ENCODE data around the gene CEBPA. TPM values are rescaled to one million over a fixed set of nuclear protein-coding genes. Genes with fewer than 3 reads are reported as not detected.

CEBPA gene
- total and polyA plus RNA-seq, 10 of the 15 experiments (the other 5 are each of a cell fraction or from before 2014, with no cell fraction given) = 0.04 to 0.36 (median 0.13) TPM; not detected in 4

DNA sequence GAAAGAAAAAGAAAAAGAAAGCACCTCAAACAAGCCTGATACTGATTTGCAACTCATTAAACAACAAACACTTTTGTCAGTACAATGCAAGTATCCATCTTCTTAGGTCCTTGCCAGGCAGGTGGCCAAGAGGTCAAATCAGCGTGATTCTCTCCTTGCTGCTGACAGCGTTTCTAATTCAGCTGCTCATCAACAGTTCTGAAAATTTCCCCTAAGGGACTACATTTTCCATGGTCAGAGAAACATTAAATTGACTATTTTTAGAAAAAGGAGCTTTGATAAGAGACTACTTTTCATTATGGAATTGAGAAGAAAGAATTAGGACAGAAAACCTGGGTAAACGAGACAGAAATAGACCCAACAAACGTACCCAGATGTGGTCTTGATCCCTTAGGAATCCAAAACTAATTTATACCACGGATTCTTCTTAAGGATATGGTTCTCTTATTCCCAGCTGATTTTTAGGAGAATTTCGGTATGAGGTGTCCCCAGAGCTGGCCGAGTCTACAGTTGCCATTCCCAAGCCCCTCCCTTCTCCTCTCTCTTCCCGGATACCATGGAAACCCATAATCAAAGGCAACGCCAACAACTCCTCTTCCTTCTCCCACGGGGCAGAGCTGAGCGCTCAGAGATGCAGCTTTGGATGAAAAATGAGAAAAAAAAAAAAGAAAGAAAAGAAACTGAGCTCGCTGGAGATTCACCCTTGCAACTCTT, 41.7 kb upstream of the CEBPA start:
- Histone ChIP-seq H3K4me1 (ENCODE audit: control insufficient read depth, insufficient read depth, low read length) (no peaks in the 10 kb centered on the region), H3K79me2 (ENCODE audit: control insufficient read depth, insufficient read depth, low read length) (no peaks in the 10 kb centered on the region), H3K27ac (ENCODE audit: control insufficient read depth, insufficient read depth) (no peak overlapping the region), H3K4me2 (ENCODE audit: control insufficient read depth, insufficient read depth) (no peak overlapping the region), H3K9ac (ENCODE audit: control insufficient read depth, insufficient read depth, low read length) (no peak overlapping the region), H3K4me3 (no peak overlapping the region), H2AFZ (ENCODE audit: control insufficient read depth, low read depth, low read length) (no peak overlapping the region), H3K36me3 (ENCODE audit: control insufficient read depth in 2 of 2, insufficient read depth in 2 of 2, low read length in 1 of 2) (no peaks in the 10 kb centered on the region), H3K27me3 (replicated peaks in 1 of 2; ENCODE audit: control insufficient read depth in 2 of 2, insufficient read depth in 2 of 2, low read length in 1 of 2) (no peaks in the 10 kb centered on the region), H3K9me3 (replicated peaks; ENCODE audit: control insufficient read depth, insufficient read depth, low read length) (no peaks in the 10 kb centered on the region), H4K20me1 (ENCODE audit: control insufficient read depth, insufficient read depth) (no peaks in the 10 kb centered on the region)
- ChIA-PET RAD21 (ENCODE audit: unreplicated experiment) (no interaction called here), CTCF (interaction anchor here (1.0 kb wide), 1 partner anchor 33 kb away, joined by 3 read pairs; no protein-coding TSS in a partner anchor), SMC1A (ENCODE audit: uncharacterized antibody, unreplicated experiment) (no interaction called here), POLR2A (no interaction called here)
- whole genome bisulfite sequencing (ENCODE audit: insufficient coverage, insufficient replicate concordance, low lambda C conversion rate, missing lambda C conversion rate) = 17% methylated on average over 12 of the region's 12 CpGs
- in situ Hi-C loops (cut with MboI) = no loop called here
- no TSS peak for BruUV-seq (replicated peaks)
- TF ChIP-seq, protein P1, sequence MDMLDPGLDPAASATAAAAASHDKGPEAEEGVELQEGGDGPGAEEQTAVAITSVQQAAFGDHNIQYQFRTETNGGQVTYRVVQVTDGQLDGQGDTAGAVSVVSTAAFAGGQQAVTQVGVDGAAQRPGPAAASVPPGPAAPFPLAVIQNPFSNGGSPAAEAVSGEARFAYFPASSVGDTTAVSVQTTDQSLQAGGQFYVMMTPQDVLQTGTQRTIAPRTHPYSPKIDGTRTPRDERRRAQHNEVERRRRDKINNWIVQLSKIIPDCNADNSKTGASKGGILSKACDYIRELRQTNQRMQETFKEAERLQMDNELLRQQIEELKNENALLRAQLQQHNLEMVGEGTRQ (IDR thresholded peaks at IDR 0.05; ENCODE audit: borderline replicate concordance, low read depth, low read length) = no peak
- TF ChIP-seq KAT2A (conservative IDR thresholded peaks at IDR 0.05; ENCODE audit: control insufficient read depth, low read depth, low read length) = no peak
- no peak for TF ChIP-seq ETV6 (conservative IDR thresholded peaks at IDR 0.05 in 1 of 2, IDR thresholded peaks at IDR 0.05 in 1 of 2; ENCODE audit: borderline replicate concordance in 1 of 2, low read depth in 1 of 2)
- TF ChIP-seq E2F4 (IDR thresholded peaks at IDR 0.05; ENCODE audit: low read depth, low read length) = no peak
- TF ChIP-seq ZBTB4 (CRISPR knock-in tag; IDR thresholded peaks at IDR 0.05) = no peak
- TF ChIP-seq SIX5 (IDR thresholded peaks at IDR 0.05; ENCODE audit: low read depth, low read length, severe bottlenecking) = no peak
- no peak for TF ChIP-seq E2F8 (IDR thresholded peaks at IDR 0.05; ENCODE audit: low read depth, partially characterized antibody)
- ATAC-seq (no peak), DNase-seq (ENCODE audit: low read depth, low spot score) (no peak), FAIRE-seq (no peak)
- intact Hi-C loops (cut with micrococcal nuclease; ENCODE audit: unreplicated experiment) = no loop called here

Measured in GM12878 (cell line).